GM18520 (cell line): ENCODE measurements around the gene DIAPH2.
A peak's percentile ranks its signal among the peaks of the same experiment; 100 is the strongest.

Experiments used
- ATAC-seq: cut with Tn5 transposase; IDR thresholded peaks from one replicate; pipeline ENCODE4 v1.9.1; 2021; ENCODE audit not compliant: unreplicated experiment

The DIAPH2 gene

GRCh38 chrX:97284531-97284930 lies 599.9 kb downstream of the DIAPH2 start:
- ATAC-seq = no peak

DNA sequence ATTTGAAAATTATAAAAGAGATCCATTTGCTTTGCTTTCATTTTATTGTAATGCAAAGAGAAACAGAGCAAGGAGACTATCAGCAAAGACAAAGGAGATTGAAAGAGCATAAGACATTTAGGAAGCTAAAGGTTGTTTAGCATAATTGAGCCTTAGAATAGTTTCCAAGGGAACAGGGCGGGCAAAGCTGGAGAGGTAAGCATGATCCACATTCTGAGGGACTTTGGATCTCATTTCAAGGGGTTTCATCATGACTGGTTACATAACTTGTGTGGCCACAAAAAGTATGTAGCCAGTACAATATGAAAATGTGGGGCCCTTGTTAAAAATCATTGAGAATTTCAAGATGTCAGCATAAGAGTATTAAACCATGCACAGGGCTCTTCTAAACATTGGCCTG lies 605.6 kb downstream of the DIAPH2 start:
- no peak for ATAC-seq

- ATAC-seq = no peak
Observed at GRCh38 chrX:97294041-97294440, 609.4 kb downstream of the DIAPH2 start.

- no peak for ATAC-seq
Observed at GRCh38 chrX:97295954-97296353, 611.3 kb downstream of the DIAPH2 start.

DNA sequence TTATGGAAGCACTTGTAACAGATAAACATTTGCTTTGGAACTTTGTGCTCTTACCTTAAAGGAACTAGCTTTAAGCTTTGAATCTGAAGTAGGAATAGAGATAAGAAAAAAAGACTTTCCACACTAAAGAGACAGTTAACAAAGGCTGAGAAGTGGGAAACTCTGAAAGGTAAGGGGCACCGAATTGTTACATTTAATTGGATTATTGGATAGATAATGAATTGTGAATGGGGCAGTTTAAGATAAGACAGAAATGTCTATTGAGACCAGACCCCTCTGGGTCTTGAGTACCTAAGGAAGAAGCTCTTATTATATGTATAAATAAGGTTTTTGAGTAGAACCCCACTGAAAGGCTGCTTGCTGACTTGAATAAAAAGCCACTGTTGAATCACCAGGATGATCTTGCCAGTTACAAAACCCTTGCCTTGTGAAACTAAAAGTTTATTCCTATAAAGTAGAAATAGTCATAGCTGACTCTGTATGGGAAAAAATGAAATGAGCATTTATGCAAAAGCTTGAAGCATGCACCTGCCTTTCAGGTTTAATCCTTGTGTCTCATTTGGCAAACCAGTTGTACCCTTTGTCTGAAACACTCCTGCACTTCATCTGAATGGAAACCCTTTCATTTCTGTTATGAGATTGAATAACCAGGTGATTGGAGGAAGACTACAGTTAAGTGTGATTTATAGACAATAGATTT lies 622.3 kb downstream of the DIAPH2 start:
- no peak for ATAC-seq

GRCh38 chrX:97308171-97308570 lies 623.5 kb downstream of the DIAPH2 start:
- ATAC-seq = no peak

DNA sequence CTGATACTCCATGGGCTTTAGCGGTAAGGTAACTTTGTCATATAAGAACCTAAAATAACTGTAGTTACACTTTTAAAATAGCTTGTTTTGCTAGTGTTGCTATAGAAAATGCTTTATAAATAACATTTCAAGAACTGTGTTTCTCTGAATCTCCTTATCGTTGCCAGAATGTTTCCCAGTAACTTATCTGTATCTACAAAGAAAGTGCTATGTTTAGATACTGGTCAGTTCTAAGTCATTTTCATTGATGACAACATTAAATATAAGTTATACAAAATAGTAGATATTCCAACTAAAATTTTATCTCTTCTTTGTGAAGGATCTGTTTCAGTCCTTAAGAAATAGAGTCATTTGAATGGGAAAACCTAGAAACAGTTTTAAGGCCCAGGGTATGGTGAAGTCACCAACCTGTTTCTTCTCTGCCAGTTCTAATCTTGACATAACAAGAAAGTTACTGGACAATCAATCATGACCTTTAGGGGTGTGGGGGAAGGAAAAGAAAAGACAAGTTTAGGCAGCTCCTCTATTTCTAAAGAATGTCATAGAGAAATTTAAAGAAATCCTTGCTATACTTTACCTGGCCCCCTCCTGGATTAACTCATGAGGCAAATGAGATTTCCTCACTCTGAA lies 625.0 kb downstream of the DIAPH2 start:
- no peak for ATAC-seq

GRCh38 chrX:97310373-97310772 lies 625.7 kb downstream of the DIAPH2 start:
- no peak for ATAC-seq

DNA sequence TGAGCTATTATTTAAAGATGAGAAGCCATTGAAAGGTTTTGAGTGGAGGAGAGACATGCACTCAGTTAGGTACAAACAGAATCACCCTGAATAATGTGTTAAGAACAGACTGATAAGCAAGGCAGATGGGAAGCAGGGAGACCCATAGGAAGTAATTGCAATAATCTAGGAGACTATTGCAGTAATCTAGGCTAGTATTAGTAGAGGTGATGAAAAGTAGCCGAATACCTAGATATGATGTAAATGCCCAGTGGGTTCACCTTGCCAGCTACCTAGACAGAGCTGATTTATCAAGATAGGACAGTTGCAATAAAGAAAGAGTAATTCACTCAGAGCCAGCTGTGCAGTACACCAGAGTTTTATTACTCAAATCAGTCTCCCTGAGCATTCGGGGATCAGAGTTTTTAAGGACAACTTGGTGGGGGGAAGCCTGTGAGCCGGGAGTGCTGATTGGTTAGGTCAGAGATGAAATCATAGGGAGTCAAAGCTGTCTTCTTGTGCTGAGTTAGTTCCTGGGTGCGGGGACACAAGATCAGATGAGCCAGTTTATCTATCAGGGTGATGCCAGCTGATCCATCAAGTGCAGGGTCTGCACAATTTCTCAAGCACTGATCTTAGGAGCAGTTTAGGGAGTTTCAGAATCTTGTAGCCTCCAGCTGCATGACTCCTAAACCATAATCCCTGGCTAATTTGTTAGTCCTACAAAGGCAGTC lies 626.6 kb downstream of the DIAPH2 start:
- ATAC-seq = no peak

GRCh38 chrX:97314345-97314744 lies 629.7 kb downstream of the DIAPH2 start:
- no peak for ATAC-seq

DNA sequence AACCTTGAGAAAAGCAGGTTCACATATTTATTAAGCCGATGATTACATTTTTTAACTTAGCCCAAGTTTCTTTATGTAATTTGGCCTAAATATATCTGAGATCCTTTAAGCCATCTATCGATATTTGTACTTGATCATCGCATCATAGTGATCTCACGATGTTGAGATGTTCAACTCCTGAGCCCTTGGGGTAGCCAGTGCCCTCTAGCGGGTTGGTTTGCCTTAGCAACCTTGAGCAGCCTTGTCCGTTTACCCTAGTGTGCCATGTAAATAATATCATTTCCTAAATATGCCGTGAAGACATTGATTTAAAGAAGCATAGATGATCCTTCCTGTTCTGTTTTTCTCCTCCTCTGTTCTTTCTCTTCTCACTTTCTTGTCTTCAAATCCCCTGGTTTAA lies 631.3 kb downstream of the DIAPH2 start:
- ATAC-seq = no peak

DNA sequence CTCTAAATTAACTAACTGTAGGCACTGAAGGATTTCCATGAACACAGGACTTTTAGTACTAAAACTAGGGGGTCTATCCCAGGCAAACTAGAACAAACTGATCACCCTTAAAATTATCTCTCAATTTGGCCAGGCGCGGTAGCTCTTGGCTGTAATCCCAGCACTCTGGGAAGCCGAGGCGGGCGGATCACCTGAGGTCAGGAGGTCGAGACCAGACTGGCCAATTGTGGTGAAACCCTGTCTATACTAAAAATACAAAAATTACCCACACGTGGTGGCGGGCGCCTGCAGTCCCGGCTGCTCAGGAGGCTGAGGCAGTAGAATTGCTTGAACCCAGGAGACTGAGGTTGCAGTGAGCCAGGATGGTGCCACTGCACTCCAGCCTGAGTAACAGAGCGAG lies 635.7 kb downstream of the DIAPH2 start:
- no peak for ATAC-seq

DNA sequence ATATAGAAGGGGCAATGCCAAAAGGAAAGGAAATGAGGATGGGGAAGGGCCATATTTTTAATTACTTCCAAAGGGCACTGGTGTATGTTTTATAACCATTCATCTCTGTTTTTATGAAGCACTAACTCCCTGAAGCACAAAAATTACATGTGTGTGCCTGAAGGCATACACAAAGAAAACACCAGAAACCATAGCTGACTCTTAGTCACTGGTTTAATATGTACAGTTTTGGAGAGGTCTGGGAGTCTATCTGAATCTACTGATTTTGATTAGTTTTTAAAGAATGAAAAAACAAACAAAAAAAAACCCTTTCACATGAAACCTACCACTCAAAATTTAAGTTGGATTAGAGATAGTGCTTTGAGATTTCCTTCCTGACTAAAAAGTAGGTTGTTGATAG lies 637.8 kb downstream of the DIAPH2 start:
- no peak for ATAC-seq

DNA sequence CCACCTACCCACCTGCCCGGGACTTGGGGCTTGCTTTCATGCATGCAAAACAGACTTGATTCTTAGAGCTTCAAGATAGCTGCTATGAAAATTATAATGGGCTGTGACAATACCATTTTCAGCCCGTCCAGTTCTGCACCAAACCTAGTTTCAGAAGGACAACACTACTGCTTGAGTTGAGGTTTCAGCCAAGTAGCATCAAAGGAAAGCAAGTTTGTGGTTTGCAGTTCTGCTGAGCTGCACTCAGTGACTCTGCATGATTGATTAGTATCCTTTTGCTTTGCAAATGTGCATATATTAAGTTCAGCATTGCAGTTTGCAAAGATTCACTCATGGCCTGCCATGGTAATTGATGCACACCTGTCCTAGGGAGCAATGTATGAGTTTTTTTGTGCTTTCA lies 641.8 kb downstream of the DIAPH2 start:
- ATAC-seq = peak; percentile 98

DNA sequence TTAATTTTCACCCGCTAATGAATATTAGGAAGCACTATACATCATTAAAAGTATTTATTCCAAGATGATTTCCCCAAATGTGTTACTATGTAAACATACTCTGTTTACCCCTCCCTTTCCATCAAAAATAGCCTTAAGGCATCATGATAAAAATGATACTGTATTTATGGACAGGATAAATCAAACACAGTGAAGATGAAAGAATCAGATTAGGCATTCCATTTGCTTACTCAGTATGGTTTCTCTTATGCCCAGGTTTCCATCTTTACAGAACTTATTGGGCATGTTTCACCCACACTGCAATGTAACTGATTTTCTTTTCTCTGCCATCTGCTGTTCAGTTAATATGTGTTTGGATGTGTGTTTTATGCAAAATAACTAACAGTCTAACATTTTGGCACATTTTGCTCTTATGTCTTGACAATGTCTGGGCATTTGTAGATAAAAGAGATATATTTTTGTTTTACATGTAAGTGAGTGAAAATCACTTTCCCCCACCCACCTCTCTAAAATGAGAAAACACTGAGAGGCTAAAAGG lies 644.3 kb downstream of the DIAPH2 start:
- no peak for ATAC-seq

GRCh38 chrX:97330151-97330550 lies 645.5 kb downstream of the DIAPH2 start:
- no peak for ATAC-seq

DNA sequence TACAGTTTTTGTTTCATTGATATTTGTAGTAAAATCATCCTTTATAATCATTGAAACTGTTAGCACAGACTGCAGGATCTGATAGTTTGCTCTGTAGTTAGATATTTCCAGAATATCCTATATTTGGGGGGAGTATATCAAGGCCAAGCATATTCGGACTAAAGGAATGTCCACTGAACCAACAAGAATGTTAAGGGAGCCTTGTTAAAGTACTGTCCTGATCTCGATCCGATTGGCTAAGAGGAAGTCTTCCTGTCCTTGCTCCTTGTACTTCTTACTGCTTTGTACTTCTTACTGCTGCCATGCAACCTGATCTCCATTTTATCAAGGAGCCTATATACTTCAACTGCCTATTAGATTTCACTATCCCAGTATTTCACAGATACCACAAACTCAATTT lies 648.3 kb downstream of the DIAPH2 start:
- no peak for ATAC-seq

GRCh38 chrX:97334850-97335249 lies 650.2 kb downstream of the DIAPH2 start:
- ATAC-seq = no peak

DNA sequence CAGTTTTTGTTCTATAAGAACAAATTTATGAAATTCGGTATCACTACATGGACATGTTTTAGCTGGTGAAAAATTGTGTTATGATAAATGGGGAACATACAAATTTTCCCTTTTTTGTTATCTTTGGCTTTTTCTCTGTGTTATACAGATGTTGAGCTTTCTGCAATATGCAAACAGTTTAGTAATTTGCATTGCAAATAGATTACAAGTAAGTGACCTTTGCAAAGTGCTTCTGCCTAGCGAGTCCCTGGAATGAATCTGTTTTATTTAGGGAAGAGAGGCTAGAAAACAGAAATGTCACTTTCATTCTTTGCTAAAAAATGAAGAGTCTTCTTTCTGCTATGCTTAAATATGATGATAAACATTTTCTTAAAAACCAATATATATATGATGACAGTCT lies 660.1 kb downstream of the DIAPH2 start:
- no peak for ATAC-seq

- no peak for ATAC-seq
Observed at GRCh38 chrX:97358941-97359340, 674.3 kb downstream of the DIAPH2 start.

- ATAC-seq = no peak
Observed at GRCh38 chrX:97363843-97364242, 679.2 kb downstream of the DIAPH2 start.

DNA sequence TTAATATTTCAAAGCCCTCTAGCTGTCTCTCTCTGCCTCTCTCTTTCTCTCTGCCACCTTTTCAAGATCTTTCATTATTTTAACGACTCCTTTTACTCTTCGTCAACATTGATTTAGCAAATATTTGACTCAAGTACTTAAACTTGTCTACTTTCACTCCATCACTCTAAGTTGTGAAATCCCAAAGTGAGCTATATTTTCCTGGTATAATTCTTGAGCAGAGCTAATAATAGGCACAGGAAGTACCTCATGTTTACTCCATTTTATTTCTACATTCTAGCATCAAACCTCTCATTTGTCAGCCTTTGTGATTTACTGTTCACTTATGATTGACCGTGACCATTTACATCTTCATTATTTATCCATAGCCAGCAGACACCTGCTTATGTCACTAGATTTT lies 681.6 kb downstream of the DIAPH2 start:
- no peak for ATAC-seq
